Gastrocnemius medialis (tissue), 4 donors: ENCODE data around the gene PRR7. TPM values are rescaled to one million over a fixed set of nuclear protein-coding genes. Genes with fewer than 3 reads are reported as not detected.

ENCODE experiments used
- ATAC-seq, 2 donors: fragments of 150-250 bp; one replicate each; pipeline ENCODE4 v1.9.1; 2016
- DNase-seq, 2 donors: peaks; one replicate each; pipeline ENCODE4 v3.0.0-alpha.2; 2019
- H3K27ac ChIP-seq, 4 donors: fragments of 200-600 bp; sonication (generic); 1 replicate in 1 of 4; 2 replicates in 3 of 4; pipeline ENCODE4 v1.5.1; 2016 to 2018; ENCODE audit warnings: mild to moderate bottlenecking in 2 of 4, moderate library complexity in 1 of 4
- H3K27me3 ChIP-seq, 3 donors: fragments of 200-600 bp; sonication (generic) in 2 of 3; 1 replicate in 1 of 3; 2 replicates in 2 of 3; pipeline versions ENCODE4 v1.5.1 to v1.6.0; 2016 to 2019; ENCODE audit warnings: mild to moderate bottlenecking in 1 of 3, moderate library complexity in 1 of 3
- H3K36me3 ChIP-seq, 2 donors: fragments of 200-600 bp; sonication (generic) in 1 of 2; one replicate each; pipeline ENCODE4 v1.5.1; 2017 to 2018
- H3K4me1 ChIP-seq, 2 donors: fragments of 200-600 bp; sonication (generic) in 1 of 2; one replicate each; pipeline ENCODE4 v1.5.1; 2016 to 2017; ENCODE audit warnings: mild to moderate bottlenecking in 2 of 2
- H3K4me3 ChIP-seq, 4 donors: fragments of 200-600 bp; sonication (generic) in 3 of 4; 1 replicate in 1 of 4; 2 replicates in 3 of 4; pipeline ENCODE4 v1.5.1; 2016 to 2019; ENCODE audit warnings: mild to moderate bottlenecking in 2 of 4
- H3K9me3 ChIP-seq, 3 donors: fragments of 200-600 bp; sonication (generic) in 2 of 3; 1 replicate in 1 of 3; 2 replicates in 2 of 3; pipeline ENCODE4 v1.5.1; 2016 to 2019
- POLR2A ChIP-seq, 2 donors: fragments of 450-650 bp; IDR thresholded peaks; one replicate each; pipeline ENCODE4 v1.6.1; 2017; ENCODE audit warnings: antibody characterized with exemption in 2 of 2, mild to moderate bottlenecking in 2 of 2, moderate library complexity in 2 of 2
- in situ Hi-C, 4 donors: fragments of 200-750 bp; cut with MboI; loops; one replicate each; pipeline versions ENCODE4 v1.15.0 to v1.8.0; 2017; ENCODE audit warnings: low sequenced_read_pairs in 4 of 4
- intact Hi-C: fragments of 100-400 bp; cut with DNase I; formaldehyde crosslinking; loops from one replicate; pipeline ENCODE4 v1.15.1; 2023; ENCODE audit warnings: low total_unique reads
- total RNA-seq, 4 donors: library from RNA; depleted of rRNA; stranded (reverse); fragments of >200 nt; gene quantifications; one replicate each; pipeline versions ENCODE4 v1.1.0 to v1.2.3, GENCODE V29; 2016
- TF ChIP-seq, protein P1 (sequence below), 5 experiments: fragments of 450-650 bp in 3 of 5; fragments of 200-600 bp in 2 of 5; sonication (generic) in 2 of 5; IDR thresholded peaks in 4 of 5; conservative IDR thresholded peaks in 1 of 5; 1 replicate in 4 of 5; 2 replicates in 1 of 5; pipeline ENCODE4 v1.5.1; 2016 to 2019; ENCODE audit warnings: antibody characterized with exemption in 5 of 5, mild to moderate bottlenecking in 3 of 5, moderate library complexity in 3 of 5

PRR7 gene
- total RNA-seq, 4 donors from 2014 or later, result 0.63 to 2.0 (median 1.4) TPM; not detected in 1

GRCh38 chr5:177421062-177421798, 25.4 kb upstream of the PRR7 start:
- Histone ChIP-seq H3K36me3 (no peaks in the 10 kb centered on the region), H3K27ac (no peak overlapping the region), H3K9me3 (no peaks in the 10 kb centered on the region), H3K4me3 (no peak overlapping the region), H3K27me3 (no peaks in the 10 kb centered on the region), H3K4me1 (peaks cover 3 to 6% of the 10 kb centered on the region in 2 donors)
- no peak for TF ChIP-seq POLR2A (IDR thresholded peaks at IDR 0.05)
- TF ChIP-seq, protein P1, sequence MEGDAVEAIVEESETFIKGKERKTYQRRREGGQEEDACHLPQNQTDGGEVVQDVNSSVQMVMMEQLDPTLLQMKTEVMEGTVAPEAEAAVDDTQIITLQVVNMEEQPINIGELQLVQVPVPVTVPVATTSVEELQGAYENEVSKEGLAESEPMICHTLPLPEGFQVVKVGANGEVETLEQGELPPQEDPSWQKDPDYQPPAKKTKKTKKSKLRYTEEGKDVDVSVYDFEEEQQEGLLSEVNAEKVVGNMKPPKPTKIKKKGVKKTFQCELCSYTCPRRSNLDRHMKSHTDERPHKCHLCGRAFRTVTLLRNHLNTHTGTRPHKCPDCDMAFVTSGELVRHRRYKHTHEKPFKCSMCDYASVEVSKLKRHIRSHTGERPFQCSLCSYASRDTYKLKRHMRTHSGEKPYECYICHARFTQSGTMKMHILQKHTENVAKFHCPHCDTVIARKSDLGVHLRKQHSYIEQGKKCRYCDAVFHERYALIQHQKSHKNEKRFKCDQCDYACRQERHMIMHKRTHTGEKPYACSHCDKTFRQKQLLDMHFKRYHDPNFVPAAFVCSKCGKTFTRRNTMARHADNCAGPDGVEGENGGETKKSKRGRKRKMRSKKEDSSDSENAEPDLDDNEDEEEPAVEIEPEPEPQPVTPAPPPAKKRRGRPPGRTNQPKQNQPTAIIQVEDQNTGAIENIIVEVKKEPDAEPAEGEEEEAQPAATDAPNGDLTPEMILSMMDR (IDR thresholded peaks at IDR 0.05 in 4 of 5, conservative IDR thresholded peaks at IDR 0.05 in 1 of 5), result no peak
- intact Hi-C loops (no loop called here), in situ Hi-C loops (no loop called here)
- ATAC-seq, result no peak
- DNase-seq, result no peak

DNA sequence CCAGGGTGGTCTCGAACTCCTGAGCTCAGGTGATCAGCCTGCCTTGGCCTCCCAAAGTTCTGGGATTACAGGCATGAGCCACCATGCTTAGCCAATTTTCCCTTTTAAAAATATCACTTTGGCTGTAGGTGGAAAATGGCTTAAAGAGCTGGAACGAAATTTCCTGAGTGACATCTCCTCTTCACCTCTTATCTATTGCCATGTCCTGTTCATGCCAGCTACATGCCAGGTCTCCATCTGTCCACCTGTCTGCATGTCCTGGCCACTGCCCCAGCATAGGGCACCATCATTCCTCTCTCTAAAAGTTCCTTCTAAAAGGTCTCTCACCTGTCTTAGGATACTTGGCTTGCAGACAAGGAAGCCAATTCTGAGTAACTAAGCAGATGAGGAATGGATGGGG, 22.9 kb upstream of the PRR7 start:
- ATAC-seq, result no peak

GRCh38 chr5:177425196-177425800, 21.3 kb upstream of the PRR7 start:
- in situ Hi-C loops, result no loop called here
- intact Hi-C loops, result no loop called here
- Histone ChIP-seq H3K27me3 (no peaks in the 10 kb centered on the region), H3K36me3 (no peaks in the 10 kb centered on the region), H3K4me1 (peaks cover 24% of the 10 kb centered on the region in 2 donors), H3K27ac (peak overlapping the region; percentile 87 to 93 (median 89)), H3K9me3 (no peaks in the 10 kb centered on the region), H3K4me3 (peak overlapping the region; percentile 59 to 64 (median 63))
- no peak for ATAC-seq
- no peak for TF ChIP-seq POLR2A (IDR thresholded peaks at IDR 0.05)
- TF ChIP-seq, protein P1 (IDR thresholded peaks at IDR 0.05 in 4 of 5, conservative IDR thresholded peaks at IDR 0.05 in 1 of 5), result no peak
- DNase-seq, result no peak

More for the DNA sequence above, 22.9 kb upstream of the PRR7 start:
- peaks cover 20 to 24% of the 10 kb centered on the region in 2 donors for H3K4me1 ChIP-seq
- DNase-seq, result no peak
- no peak overlapping the region for H3K4me3 ChIP-seq
- H3K27ac ChIP-seq, result no peak overlapping the region
- TF ChIP-seq, protein P1 (IDR thresholded peaks at IDR 0.05 in 4 of 5, conservative IDR thresholded peaks at IDR 0.05 in 1 of 5), result no peak
- TF ChIP-seq POLR2A (IDR thresholded peaks at IDR 0.05), result no peak
- intact Hi-C loops (no loop called here), in situ Hi-C loops (no loop called here)
- no peaks in the 10 kb centered on the region for H3K27me3 ChIP-seq
- H3K9me3 ChIP-seq, result no peaks in the 10 kb centered on the region
- H3K36me3 ChIP-seq, result no peaks in the 10 kb centered on the region

DNA sequence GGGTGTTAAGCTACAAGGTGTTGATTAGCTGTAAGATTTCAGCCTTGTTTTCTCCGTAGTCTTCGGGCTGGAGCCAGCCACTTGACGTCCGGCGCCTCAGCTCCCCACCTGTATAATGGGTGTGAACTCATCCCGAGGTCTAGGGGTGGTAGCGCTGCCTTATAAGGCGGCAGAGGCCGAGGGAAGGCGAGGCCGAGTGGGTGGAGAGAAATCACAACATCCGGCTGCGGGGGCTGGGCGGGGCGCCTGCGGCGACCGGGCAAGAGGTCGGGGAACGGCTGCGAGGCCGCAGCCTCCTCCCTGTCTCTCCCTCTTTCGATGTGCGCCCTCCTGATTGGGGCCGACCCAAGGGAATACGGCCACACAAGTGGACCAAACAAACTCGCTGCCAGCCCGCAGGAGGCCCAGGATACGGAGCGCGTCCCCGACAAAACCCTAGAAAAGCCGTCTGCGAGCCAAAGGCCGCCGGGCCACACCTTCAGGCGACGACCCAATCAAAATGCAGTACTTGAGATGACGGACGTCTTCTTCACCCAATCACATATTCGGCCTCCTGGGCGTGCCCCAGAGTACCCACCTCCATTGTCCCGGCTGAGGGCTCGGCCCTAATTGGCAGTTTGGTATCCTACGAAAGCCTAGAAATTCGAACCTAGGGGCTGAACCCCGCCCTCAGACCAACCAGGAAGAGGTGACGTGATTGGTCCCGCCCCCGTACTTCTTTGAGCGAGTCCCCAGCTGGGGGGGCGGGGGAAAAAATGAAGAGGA, 20.6 kb upstream of the PRR7 start:
- Histone ChIP-seq H3K4me3 (peak overlapping the region; percentile 59 to 64 (median 63)), H3K4me1 (peaks cover 24 to 26% of the 10 kb centered on the region in 2 donors), H3K9me3 (no peaks in the 10 kb centered on the region), H3K36me3 (no peaks in the 10 kb centered on the region), H3K27ac (peak overlapping the region; percentile 87 to 93 (median 89)), H3K27me3 (no peaks in the 10 kb centered on the region)
- intact Hi-C loops, result loop anchor here (1.0 to 2.0 kb wide), 3 partner anchors 21 to 71 kb away; partner anchors contain the start of genes PDLIM7 and PRR7
- in situ Hi-C loops, result no loop called here
- DNase-seq (peak; percentile 100), ATAC-seq (peak; percentile 96 to 97)
- TF ChIP-seq, protein P1 (IDR thresholded peaks at IDR 0.05 in 4 of 5, conservative IDR thresholded peaks at IDR 0.05 in 1 of 5), result no peak
- TF ChIP-seq POLR2A (IDR thresholded peaks at IDR 0.05), result peak; percentile 71 to 78
